A549 treated with dexamethasone at 1 μM for 4 hours (cell line): ENCODE measurements around the gene KRTAP5-9. TPM values are rescaled to one million over a fixed set of nuclear protein-coding genes. Genes with fewer than 3 reads are reported as not detected.

Experiments used
- total RNA-seq: library from RNA; stranded (reverse); fragments of 200-300 nt; extraction: Qiagen RNA extraction; gene quantifications from 5 replicates; pipeline ENCODE4 v1.2.3, GENCODE V29; 2022

KRTAP5-9 gene, protein sequence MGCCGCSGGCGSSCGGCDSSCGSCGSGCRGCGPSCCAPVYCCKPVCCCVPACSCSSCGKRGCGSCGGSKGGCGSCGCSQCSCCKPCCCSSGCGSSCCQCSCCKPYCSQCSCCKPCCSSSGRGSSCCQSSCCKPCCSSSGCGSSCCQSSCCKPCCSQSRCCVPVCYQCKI
- total RNA-seq = not detected in 5 replicates

DNA sequence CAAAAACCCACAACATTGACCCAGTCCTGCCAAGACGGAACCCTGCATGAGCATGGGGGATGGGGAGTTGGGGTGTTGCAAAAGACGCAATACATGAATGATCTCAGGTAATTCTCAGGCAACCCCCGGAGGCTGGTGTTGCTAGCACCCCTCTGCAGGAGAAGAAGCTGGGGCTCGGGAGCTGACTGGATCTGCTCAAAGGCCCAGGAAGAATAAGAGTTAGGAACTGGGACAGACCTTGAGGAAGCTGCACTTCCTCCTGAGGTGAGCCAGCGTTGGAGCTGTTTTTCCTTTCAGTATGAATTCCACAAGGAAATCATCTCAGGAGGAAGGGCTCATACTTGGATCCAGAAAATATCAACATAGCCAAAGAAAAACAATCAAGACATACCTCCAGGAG lies at the start of gene KRTAP5-9:
Gene KRTAP5-9 (plus strand): TSS at position 301 of the 400 bp plus-strand sequence. CDS start 238 bp downstream, outside the sequence.

DNA sequence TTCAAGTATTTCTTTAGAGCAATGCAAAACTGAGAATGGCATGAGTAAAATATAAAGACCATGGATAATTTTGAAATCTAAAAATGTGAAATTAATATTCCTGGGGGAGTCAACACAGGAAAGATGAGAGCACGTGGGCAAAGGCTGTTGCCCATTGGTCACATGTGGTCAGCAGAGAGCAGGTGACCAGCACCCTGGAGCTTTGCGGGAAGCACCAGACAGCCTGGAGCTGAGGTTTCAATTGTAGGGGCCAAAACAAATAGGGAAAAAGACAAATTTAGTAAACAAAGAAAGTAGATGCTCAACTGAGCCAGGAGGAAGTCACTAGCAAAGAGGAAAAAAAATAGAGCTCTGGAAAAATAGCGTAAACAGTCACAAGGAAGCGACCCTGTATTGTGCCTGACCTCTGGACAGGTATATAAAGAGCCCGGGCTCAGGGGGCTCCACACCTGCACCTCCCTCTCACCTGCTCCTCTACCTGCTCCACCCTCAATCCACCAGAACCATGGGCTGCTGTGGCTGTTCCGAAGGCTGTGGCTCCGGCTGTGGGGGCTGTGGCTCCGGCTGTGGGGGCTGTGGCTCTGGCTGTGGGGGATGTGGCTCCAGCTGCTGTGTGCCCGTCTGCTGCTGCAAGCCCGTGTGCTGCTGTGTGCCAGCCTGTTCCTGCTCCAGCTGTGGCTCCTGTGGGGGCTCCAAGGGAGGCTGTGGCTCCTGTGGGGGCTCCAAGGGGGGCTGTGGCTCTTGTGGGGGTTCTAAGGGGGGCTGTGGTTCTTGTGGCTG lies 21.2 kb upstream of the KRTAP5-9 start, which contains the start of gene KRTAP5-7:
Gene KRTAP5-7 (plus strand): TSS at position 472 of the 780 bp plus-strand sequence. CDS start 34 bp downstream, at position 506.

DNA sequence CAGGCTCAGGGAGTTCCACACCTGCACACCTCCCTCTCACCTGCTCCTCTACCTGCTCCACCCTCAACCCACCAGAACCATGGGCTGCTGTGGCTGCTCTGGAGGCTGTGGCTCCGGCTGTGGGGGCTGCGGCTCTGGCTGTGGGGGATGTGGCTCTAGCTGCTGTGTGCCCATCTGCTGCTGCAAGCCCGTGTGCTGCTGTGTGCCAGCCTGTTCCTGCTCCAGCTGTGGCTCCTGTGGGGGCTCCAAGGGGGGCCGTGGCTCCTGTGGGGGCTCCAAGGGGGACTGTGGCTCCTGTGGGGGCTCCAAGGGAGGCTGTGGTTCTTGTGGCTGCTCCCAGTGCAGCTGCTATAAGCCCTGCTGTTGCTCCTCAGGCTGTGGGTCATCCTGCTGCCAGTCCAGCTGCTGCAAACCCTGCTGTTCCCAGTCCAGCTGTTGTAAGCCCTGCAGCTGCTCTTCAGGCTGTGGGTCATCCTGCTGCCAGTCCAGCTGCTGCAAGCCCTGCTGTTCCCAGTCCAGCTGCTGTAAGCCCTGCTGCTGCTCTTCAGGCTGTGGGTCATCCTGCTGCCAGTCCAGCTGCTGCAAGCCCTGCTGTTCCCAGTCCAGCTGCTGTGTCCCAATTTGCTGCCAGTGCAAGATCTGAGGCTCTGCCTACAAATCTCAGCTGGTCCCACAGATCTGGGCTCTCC lies 10.1 kb upstream of the KRTAP5-9 start, which contains the start of gene KRTAP5-8:
Gene KRTAP5-8 (plus strand): TSS at position 49 of the 689 bp plus-strand sequence. CDS start 31 bp downstream, at position 80.

DNA sequence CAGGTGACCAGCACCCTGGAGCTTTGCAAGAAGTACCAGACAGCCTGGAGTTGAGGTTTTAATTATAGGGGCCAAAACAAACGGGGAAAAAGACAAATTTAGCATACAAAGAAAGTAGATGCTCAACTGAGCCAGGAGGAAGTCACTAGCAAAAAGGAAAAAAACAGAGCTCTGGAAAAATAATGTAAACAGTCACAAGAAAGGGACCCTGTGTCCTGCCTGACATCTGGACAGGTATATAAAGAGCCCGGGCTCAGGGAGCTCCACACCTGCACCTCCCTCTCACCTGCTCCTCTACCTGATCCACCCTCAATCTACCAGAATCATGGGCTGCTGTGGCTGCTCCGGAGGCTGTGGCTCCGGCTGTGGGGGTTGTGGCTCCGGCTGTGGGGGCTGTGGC lies 17.0 kb downstream of the KRTAP5-9 start, which contains the start of gene KRTAP5-10:
Gene KRTAP5-10 (plus strand): TSS at position 301 of the 400 bp plus-strand sequence. CDS start 25 bp downstream, at position 326.

DNA sequence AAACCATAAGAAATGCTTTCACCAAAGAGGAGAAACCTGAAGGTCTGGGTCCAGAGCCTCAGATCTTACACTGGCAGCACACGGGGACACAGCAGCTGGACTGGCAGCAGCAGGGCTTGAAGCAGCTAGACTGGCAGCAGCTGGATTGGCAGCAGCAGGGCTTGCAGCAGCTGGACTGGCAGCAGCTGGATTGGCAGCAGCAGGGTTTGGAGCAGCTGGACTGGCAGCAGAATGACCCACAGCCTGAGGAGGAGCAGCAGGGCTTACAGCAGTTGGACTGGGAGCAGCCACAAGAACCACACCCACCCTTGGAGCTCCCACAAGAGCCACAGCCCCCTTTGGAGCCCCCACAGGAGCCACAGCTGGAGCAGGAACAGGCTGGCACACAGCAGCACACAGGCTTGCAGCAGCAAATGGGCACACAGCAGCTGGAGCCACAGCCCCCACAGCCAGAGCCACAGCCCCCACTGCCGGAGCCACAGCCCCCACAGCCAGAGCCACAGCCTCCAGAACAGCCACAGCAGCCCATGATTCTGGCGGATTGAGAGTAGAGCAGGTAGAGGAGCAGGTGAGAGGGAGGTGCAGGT lies 34.2 kb downstream of the KRTAP5-9 start, which contains the start of gene KRTAP5-11:
Gene KRTAP5-11 (minus strand): TSS at position 567 of the 587 bp plus-strand sequence. CDS start 38 bp downstream, at position 529.

Other genes starting within 250 kb of the KRTAP5-9 start
- gene DHCR7, start 100.0 kb upstream of the KRTAP5-9 start, total RNA-seq = 38.2 to 57.8 TPM (median 53.2 TPM) in 5 replicates
- 36.0 to 47.8 TPM (median 44.9 TPM) in 5 replicates for gene NADSYN1, start 95.2 kb upstream of the KRTAP5-9 start, total RNA-seq
- not detected in 5 replicates for gene KRTAP5-7, start 21.2 kb upstream of the KRTAP5-9 start, total RNA-seq
- 0.07 TPM in 1 of 5 replicates, not detected in the others for gene KRTAP5-8, start 10.4 kb upstream of the KRTAP5-9 start, total RNA-seq
- not detected in 5 replicates for gene KRTAP5-10, start 17.1 kb downstream of the KRTAP5-9 start, total RNA-seq
- gene KRTAP5-11, start 34.5 kb downstream of the KRTAP5-9 start, total RNA-seq = not detected in 5 replicates